HG03571 (cell line): Measurements from ENCODE around the gene CACNA1G.
A peak's percentile ranks its signal among the peaks of the same experiment; 100 is the strongest.

Source experiments
- ATAC-seq: cut with Tn5 transposase; IDR thresholded peaks from one replicate; pipeline ENCODE4 v1.9.1; 2021; ENCODE audit not compliant: unreplicated experiment

The CACNA1G gene

DNA sequence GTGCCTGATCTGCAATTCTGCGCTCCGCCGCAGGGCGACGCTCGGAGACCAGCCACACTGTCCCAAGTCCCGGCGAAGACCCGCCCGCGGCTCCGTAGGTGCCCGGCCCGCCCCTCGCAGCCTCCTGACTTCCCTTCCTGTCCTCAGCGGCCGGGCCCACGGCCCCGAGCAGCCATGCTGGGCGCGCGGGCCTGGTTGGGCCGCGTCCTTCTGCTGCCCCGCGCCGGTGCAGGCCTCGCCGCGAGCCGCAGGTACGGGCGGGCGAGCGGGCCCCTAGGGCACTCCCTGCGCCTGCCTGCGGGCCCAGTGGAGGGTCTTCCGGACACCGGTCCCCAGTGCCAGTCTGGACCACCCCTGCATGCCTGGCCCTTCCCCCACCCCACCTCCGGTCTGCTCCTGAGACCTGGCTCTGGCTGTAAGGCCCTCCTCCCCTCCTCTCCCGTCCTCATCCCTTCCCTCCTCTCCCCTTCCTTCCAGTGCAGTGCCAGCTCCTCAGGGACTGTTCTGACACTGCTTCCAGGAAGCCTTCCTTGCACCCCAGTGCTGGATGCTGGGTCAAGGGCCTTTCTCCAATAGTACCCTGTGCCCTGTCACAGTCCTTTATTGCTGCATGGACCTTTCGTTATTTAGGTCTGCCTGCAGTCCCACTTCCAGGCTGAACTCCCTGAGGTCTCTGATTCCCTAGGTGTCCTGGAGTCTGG lies 13.3 kb upstream of the CACNA1G start, which contains the start of gene SPATA20:
TSS of gene SPATA20 (plus strand) at position 140 of the 701 bp plus-strand sequence. CDS start at position 175, 35 bp downstream.
- ATAC-seq, result peak; percentile 70

DNA sequence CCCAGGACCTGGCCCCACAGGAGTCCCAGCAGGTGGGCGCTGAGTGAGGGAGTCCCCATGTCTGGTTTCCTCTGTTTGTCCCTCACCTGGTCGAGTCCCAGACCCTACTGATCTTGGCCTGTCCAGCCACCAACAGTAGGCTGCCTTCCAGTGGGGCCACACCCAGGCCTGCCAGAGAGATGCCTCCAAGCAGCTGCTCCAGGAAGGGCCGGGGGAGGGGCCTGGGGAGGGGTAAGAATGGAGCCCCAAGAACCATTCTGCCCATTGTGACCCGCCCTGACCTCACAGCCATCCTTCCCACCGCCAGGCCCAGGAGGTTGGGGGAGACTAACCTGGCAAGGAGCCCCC lies 12.8 kb upstream of the CACNA1G start:
- ATAC-seq, result no peak

DNA sequence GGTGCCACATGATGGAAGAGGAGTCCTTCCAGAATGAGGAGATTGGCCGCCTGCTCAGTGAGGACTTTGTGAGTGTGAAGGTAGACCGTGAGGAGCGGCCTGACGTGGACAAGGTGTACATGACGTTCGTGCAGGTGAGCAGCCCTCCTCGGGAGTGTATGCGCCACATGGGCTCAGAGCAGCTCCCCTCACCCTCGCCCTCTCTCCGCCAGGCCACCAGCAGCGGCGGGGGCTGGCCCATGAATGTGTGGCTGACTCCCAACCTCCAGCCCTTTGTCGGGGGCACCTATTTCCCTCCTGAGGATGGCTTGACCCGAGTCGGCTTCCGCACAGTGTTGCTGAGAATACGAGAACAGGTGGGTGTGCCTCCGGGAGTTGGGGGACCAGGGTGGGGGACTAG lies 11.7 kb upstream of the CACNA1G start:
- ATAC-seq, result no peak

DNA sequence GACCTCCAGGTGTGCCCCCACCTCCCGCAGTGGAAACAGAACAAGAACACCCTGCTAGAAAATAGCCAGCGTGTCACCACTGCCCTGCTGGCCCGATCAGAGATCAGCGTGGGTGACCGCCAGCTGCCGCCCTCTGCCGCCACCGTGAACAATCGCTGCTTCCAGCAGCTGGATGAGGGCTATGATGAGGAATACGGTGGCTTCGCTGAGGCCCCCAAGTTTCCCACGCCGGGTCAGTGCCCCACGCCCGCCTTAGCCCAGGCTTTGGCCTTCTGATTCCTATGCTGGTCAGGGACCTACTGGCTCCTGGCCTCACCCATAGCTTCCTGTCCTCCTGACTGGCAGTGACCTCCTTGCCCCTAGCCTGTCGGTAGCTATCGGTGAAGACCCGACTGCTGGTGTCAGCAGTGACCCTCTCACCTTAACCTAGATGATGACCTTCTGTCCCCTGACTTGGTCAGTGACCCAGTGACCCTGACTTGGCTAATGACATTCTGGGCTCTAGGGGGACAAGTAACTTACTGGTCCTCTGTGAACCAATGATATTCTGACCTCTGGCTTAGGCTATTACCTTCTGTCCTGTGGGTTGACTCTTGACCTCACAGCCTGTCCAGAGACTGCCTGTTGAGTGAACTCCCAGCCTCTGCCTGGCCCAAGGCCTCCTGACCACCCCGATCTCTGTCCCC lies 11.1 kb upstream of the CACNA1G start:
- no peak for ATAC-seq

DNA sequence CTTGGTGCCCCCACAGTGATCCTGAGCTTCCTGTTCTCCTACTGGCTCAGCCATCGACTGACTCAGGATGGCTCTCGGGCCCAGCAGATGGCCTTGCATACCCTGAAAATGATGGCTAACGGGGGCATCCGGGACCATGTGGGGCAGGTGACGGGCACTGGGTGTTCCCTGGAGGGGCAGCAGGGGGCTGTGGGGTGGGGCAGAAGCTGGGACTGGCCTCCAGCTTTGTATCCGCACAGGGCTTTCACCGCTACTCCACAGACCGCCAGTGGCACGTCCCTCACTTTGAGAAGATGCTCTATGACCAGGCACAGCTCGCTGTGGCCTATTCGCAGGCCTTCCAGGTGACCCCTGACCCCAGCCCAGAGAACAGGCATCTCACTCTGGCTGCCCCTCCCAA lies 10.5 kb upstream of the CACNA1G start:
- no peak for ATAC-seq

GRCh38 chr17:50550661-50551432 lies 9.7 kb upstream of the CACNA1G start:
- ATAC-seq, result no peak

GRCh38 chr17:50551433-50551815 lies 9.1 kb upstream of the CACNA1G start:
- no peak for ATAC-seq

- ATAC-seq, result no peak
Observed at GRCh38 chr17:50551884-50552283, 8.6 kb upstream of the CACNA1G start.

GRCh38 chr17:50554201-50554600 lies 6.3 kb upstream of the CACNA1G start:
- ATAC-seq, result no peak

- no peak for ATAC-seq
Observed at GRCh38 chr17:50556803-50557202, 3.7 kb upstream of the CACNA1G start.

DNA sequence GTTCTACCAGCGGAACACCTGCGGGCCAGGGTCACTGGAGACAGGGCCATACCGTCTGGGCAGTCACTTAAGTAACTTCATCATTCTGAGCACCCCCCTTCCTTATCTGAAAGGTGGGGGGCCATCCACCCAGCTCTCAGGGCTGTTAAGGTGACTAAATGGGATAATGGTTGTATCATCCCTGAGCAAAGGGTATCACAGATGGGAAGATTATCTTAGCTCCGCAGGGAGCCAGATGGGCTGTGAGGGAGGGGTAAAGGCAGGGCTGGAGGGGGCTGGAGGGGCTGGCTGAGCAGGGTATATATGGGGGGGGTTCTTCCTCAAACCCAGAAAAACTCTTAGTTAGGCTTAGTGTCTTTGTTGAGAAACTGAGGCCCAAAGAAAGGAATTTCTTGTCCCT lies 2.9 kb upstream of the CACNA1G start:
- ATAC-seq, result no peak

GRCh38 chr17:50558091-50558490 lies 2.4 kb upstream of the CACNA1G start:
- no peak for ATAC-seq

GRCh38 chr17:50558581-50558940 lies 2.0 kb upstream of the CACNA1G start:
- no peak for ATAC-seq

DNA sequence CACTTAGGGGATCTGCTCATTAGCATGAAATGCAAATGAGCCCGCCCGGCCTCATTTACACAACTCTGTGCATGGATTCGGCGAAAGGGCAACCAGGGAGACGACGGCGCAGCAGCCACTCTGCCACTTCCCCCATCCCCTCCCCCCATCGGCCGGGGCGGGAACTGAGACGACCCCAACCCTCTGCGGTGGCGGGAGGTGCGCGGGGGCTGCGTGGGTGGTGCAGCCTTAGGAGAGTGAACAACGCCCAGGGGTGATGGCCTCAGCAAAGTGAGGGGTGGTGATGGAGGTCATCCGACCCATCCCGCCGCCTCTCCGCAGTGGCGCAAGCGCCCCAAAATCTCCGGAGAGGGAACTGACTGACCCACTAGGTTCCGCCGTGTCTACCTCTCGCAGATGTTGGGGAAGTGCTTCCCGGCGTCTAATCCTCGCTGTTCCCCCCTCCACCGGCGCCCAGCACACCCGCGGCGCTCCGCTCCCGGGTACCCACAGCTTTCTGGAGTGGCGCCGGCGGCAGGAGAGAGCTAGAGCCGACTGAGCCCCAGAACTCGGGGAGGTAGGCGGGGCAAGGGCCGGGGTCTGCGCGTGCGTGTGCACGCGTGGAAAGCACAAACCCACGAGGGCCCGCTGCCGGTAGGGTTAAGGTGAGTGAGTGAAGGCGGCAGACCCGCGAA lies 1.4 kb upstream of the CACNA1G start:
- ATAC-seq, result no peak

- ATAC-seq, result no peak
Observed at GRCh38 chr17:50559674-50560184, 786 bp upstream of the CACNA1G start.

GRCh38 chr17:50560931-50561745 lies 623 bp downstream of the CACNA1G start:
- no peak for ATAC-seq

DNA sequence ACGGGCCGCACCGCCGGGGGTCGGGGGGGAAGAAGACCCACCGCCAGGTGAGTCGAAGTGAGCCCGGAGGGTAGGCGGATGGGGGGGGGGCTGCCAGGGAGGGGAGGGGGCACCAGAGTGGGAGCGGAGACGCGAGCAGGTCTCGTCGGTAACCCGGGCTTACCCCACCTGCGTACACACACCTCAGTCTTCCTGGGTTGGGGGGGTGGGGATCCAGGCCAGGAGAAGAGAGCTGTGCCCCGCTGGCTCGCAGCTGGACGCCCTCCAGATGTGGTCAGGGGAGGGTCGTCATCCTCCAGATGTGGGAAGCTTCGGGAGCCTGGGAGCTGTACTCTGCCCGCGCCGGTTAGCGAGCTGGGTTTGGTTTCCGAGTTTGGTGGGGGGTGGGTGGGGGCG lies 1.2 kb downstream of the CACNA1G start:
- ATAC-seq, result no peak

GRCh38 chr17:50562242-50563091 lies 2.0 kb downstream of the CACNA1G start:
- ATAC-seq, result no peak

DNA sequence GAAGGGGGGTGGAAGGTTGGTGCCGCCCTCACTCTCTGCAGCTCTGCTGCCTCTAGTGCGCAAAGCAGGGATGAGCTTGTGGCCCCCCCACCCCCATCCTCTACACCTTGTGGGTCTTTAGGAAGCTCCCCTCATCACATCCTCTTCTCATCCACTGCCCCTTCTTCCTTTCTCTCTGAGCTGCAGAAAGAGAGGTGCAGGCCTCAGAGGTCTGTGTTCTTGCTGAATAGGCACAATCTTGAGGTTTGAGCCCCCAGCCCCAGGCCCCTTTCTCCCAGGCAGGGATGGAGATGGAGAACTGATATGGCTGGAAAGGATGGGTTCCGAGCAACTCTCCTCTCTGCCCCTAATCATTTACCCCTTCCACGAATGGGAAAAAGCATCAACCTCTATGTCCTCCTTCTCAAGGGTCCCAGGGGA lies 2.6 kb downstream of the CACNA1G start:
- ATAC-seq, result no peak

DNA sequence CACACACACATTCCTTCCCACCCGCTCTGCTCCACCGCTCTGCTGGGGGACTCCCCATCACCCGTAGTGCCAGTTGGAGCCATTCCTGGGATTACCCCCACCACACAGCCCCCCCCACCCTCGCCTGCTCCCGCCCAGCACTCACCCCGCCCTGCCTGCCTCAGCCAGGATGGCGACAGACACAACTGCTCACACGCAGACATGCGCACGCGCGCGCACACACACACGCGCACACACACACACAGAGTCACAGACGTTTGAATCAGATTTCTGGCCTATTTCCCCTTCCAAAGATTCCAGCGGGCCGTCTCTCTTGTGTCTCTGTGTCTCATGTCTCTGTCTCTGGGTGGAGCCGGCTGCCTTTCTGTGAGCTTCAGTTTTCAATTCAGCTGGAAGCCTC lies 4.4 kb downstream of the CACNA1G start:
- no peak for ATAC-seq
